Adipocyte (in vitro differentiated cells): ENCODE results near the gene HS3ST5.

Experiments
- DNase-seq: peaks from one replicate; pipeline ENCODE4 v3.0.0-alpha.2; 2015; ENCODE audit warnings: low read depth
- H3K27me3 ChIP-seq: replicated peaks from 2 replicates; pipeline ENCODE4 v1.7.0; 2013; ENCODE audit warnings: mild to moderate bottlenecking, low read length, moderate library complexity; ENCODE audit not compliant: control insufficient read depth, insufficient read depth
- H3K36me3 ChIP-seq: 2 replicates; pipeline ENCODE4 v1.7.0; 2013; ENCODE audit warnings: low read length, mild to moderate bottlenecking, moderate library complexity; ENCODE audit not compliant: control insufficient read depth, insufficient read depth, severe bottlenecking
- H3K4me1 ChIP-seq: 2 replicates; pipeline ENCODE4 v1.7.0; 2013; ENCODE audit warnings: mild to moderate bottlenecking, low read length, moderate library complexity; ENCODE audit not compliant: control insufficient read depth, insufficient read depth
- H3K4me3 ChIP-seq: 2 replicates; pipeline ENCODE4 v1.7.0; 2013; ENCODE audit warnings: mild to moderate bottlenecking, low read length, moderate library complexity
- H3K9ac ChIP-seq: 2 replicates; pipeline ENCODE4 v1.7.0; 2013; ENCODE audit warnings: mild to moderate bottlenecking, low read length, moderate library complexity
- H3K9me3 ChIP-seq: 2 replicates; pipeline ENCODE4 v1.7.0; 2013; ENCODE audit warnings: mild to moderate bottlenecking, low read length, moderate library complexity; ENCODE audit not compliant: control insufficient read depth

HS3ST5 gene

DNA sequence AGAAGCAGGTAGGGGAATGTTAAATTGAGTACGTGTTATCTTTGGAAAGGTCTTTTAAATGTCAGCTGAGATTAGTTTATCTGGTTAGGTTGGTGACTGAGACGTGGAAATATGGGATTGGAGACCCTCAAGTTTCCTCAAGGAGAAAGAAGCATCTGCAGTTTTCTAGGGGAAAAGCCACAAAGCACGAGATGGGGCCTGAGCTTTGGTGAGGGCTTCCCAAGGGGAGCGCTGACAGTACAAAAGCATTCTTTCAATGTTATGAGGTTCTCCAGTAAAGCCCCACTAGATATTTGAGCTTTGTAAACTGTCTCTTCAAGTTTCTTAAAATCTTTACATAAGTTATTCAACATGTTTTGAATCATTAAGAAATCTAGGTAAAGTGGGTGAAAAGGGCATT lies 19.6 kb upstream of the HS3ST5 start:
- Histone ChIP-seq H3K27me3 (no peaks in the 10 kb centered on the region), H3K4me3 (no peak overlapping the region), H3K9ac (no peak overlapping the region), H3K36me3 (no peaks in the 10 kb centered on the region), H3K4me1 (no peaks in the 10 kb centered on the region), H3K9me3 (no peaks in the 10 kb centered on the region)
- no peak for DNase-seq

DNA sequence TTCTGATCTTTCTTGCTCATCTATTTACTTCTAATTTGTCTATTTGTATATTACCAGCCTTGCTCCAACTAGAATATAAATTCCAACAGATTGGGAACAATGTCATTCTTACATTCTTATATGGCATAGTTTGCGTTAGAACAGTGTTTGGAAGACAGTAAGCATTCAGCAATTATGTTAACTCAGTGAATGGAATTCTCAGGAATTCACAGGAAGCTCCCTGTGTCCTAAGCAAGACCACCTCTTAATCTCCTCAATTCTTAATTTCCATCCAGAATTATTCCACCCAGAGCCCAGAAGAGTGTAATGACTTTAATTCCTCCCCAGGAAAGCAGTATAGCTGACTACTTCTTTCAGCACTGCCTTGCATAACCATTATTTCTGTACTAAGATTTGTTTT lies 18.2 kb upstream of the HS3ST5 start:
- Histone ChIP-seq H3K27me3 (no peaks in the 10 kb centered on the region), H3K9me3 (no peaks in the 10 kb centered on the region), H3K9ac (no peak overlapping the region), H3K4me3 (no peak overlapping the region), H3K4me1 (no peaks in the 10 kb centered on the region), H3K36me3 (no peaks in the 10 kb centered on the region)
- DNase-seq: no peak

DNA sequence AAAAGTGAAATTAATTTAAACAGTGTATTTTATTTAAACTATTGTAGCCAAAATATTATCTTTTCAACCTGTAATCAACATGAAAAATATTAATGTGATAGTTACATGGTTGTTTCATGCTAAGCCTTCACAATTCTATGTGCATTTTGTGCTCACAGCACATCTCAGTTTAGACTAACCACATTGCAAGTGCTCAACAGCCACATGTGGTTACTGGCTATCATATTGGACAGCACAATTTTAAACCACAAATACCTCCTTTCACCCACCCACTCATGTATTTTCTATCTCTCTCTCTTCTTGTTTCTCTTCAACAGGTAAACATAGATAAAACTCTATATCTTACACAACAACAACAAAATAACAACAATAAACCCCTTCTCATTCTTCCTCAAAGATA lies 12.5 kb upstream of the HS3ST5 start:
- Histone ChIP-seq H3K4me1 (no peaks in the 10 kb centered on the region), H3K36me3 (no peaks in the 10 kb centered on the region), H3K27me3 (no peaks in the 10 kb centered on the region), H3K9ac (no peak overlapping the region), H3K4me3 (no peak overlapping the region), H3K9me3 (no peaks in the 10 kb centered on the region)
- no peak for DNase-seq

DNA sequence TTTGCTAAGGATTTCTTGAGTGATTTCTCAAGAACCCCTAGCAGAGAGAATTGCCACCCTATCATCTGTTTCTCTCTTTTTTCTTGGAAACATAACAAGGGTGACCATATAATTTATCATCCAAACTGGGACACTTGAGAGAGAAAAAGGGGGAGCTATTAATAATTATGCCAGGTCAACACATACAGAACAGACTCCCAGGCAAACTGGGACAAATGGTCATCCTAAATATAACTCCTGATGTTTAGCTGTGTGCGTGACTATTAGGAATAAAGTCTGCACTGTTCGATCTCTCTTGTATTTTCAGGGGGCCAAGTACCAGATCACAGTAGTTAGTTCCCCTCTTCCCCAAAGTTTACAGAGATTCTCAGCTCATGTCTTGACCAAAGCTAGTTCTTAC lies 11.7 kb upstream of the HS3ST5 start:
- no peak overlapping the region for H3K4me3 ChIP-seq
- no peaks in the 10 kb centered on the region for H3K27me3 ChIP-seq
- no peaks in the 10 kb centered on the region for H3K9me3 ChIP-seq
- no peak for DNase-seq
- H3K36me3 ChIP-seq: no peaks in the 10 kb centered on the region
- H3K4me1 ChIP-seq: no peaks in the 10 kb centered on the region
- no peak overlapping the region for H3K9ac ChIP-seq

DNA sequence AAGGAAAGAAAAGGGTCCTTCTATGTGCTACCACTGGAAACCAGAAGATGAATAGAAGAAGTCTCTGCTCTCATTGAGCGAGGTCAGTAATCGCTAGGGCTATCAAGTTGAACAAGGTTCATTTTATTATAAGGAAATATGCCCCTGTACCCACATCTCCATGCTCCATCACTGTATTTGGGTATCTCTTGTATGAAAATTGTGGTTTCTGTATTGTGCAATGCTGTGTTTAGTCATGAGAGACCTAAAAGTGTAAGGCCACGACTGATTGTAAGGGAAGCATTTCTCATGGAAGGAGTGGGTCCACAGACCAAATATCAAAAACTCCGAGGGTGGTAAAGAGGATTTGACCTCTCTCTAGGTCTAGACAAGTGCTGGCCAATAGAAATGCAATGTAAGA lies 3.6 kb upstream of the HS3ST5 start:
- peak; percentile 36 for DNase-seq
- Histone ChIP-seq H3K9ac (no peak overlapping the region), H3K27me3 (peaks cover 12% of the 10 kb centered on the region), H3K9me3 (no peaks in the 10 kb centered on the region), H3K36me3 (no peaks in the 10 kb centered on the region), H3K4me1 (peaks cover 8% of the 10 kb centered on the region), H3K4me3 (no peak overlapping the region)

DNA sequence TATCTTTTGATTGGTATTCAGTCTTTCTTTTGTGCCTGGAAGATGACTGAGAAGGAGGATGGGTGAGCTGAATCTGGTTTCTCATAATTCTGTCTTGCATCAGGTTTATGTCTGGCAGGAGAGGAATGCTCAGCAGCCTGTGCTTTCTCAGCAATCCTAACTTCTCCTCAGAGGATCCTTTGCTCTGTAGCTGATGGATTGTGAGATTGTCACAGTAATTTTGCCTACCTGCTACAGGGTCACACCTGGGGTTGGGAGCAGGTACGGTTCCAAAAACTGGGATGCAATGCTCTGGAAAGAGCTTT lies 2.1 kb upstream of the HS3ST5 start:
- H3K27me3 ChIP-seq: peaks cover 12% of the 10 kb centered on the region
- H3K4me3 ChIP-seq: no peak overlapping the region
- no peak overlapping the region for H3K9ac ChIP-seq
- peaks cover 8% of the 10 kb centered on the region for H3K4me1 ChIP-seq
- no peaks in the 10 kb centered on the region for H3K9me3 ChIP-seq
- H3K36me3 ChIP-seq: no peaks in the 10 kb centered on the region
- no peak for DNase-seq

DNA sequence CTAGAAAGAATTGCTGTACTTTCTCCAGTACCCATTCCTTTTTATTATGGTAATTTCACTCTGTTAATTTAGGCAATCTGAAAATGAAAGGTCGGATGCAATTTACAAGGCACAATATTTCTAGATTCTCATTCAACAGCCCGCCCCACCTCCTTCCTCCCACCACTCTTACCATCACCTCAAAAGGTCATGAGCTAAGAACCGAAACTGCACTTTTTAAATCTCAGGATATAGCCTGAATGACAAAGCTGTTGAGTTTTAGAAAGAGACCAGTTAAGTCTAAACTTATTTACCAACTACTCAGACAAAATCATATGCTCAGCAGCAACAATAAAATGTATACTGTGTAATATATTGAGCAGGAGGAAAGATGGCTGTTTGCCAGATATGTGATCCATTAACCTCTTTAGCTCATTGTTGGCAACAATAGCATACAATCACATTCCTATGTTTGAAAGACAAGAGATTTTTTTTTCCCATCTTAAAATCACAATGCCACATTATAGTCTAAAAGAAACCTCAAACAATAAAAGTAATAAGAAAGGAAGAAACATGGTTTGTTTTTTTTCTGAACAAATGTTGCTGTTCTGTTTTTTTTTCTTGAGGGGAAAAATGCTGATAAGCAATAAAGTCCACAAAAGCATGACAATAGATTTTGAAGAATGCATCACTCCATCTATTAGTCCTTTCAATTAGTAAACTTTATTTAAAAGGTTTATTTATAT lies 1.6 kb upstream of the HS3ST5 start:
- Histone ChIP-seq H3K9ac (no peak overlapping the region), H3K4me3 (no peak overlapping the region), H3K36me3 (no peaks in the 10 kb centered on the region), H3K4me1 (peaks cover 8% of the 10 kb centered on the region), H3K27me3 (peaks cover 12% of the 10 kb centered on the region), H3K9me3 (no peaks in the 10 kb centered on the region)
- no peak for DNase-seq

DNA sequence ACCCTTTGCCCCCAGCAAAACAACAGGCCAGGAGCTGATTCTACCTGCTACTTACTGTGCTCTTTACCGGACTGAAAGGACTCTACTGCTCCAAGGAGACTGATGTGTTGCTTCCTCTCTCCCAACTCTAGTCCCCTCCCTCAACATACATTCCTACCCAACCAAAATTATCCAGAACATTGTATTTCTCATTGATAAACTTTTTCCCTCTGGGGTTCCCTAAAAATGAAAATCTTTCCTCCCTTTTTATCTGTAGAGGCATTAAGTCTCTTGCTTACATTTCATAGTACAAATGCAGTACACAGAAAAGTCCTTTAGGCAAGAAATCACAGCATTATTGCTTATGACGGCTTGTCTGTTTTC lies 940 bp upstream of the HS3ST5 start:
- no peaks in the 10 kb centered on the region for H3K36me3 ChIP-seq
- peaks cover 8% of the 10 kb centered on the region for H3K4me1 ChIP-seq
- no peak for DNase-seq
- peaks cover 12% of the 10 kb centered on the region for H3K27me3 ChIP-seq
- peak overlapping the region; percentile 80 for H3K4me3 ChIP-seq
- H3K9me3 ChIP-seq: no peaks in the 10 kb centered on the region
- H3K9ac ChIP-seq: no peak overlapping the region

DNA sequence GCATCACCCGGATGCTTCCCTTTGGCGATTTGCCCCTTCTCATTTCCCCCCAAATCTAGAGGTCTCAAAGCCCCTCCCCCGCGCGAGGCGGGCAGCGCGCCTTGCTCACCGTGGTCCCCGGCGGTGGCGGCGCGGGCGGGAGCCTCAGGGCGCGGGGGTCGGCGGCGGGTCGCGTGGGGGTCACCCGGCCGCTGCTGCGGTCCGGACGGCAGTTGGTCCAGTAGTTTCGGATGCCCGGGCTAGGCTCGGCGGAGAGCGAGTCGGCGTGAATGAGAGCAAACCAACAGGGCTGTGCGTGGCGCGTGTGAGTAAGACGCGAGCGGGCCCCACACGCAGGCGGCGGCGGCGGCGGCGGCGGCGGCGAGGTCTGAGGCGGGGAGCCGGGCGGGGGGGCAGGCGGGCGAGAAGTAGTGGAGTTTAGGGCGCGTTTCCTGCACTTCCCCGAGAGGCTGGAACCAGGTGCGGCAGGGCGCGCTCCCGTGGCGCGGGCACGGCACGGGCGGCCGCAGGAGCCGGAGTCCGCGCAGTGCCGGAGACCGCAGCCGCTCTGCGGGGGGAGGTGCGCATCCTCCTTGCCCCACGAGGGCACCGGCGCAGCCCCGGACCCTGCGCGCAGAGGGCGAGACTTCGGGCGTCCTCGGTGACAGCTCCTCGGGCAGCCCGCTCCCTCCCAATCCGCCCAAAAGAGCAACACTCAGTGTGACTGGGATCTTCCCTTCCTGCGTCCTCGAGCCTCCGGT lies 567 bp downstream of the HS3ST5 start:
- peak; percentile 75 for DNase-seq
- Histone ChIP-seq H3K4me1 (peaks cover 8% of the 10 kb centered on the region), H3K36me3 (no peaks in the 10 kb centered on the region), H3K4me3 (peak overlapping the region; percentile 80), H3K9ac (no peak overlapping the region), H3K9me3 (no peaks in the 10 kb centered on the region), H3K27me3 (peaks cover 12% of the 10 kb centered on the region)

DNA sequence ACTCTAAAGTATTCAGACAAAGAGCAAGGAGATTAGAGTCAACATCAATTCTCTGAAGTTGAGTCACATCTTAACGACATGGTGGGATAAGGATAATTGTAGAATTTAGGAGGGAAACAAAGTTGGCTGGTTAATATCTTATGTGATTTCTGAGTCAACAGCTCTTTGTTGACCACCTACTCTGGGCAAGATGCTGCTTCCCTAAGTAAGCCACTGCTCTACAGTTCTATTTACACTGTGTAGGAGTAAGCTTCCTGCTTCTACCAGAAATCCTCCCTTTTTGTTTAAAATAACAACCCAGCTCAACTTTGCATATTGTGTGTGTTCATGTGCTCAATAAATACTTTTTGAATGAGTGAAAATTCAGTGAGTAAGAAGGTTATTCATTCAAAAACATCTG lies 3.1 kb downstream of the HS3ST5 start:
- peaks cover 12% of the 10 kb centered on the region for H3K27me3 ChIP-seq
- no peak overlapping the region for H3K4me3 ChIP-seq
- H3K9me3 ChIP-seq: no peaks in the 10 kb centered on the region
- H3K4me1 ChIP-seq: peaks cover 8% of the 10 kb centered on the region
- no peaks in the 10 kb centered on the region for H3K36me3 ChIP-seq
- peak; percentile 20 for DNase-seq
- no peak overlapping the region for H3K9ac ChIP-seq

DNA sequence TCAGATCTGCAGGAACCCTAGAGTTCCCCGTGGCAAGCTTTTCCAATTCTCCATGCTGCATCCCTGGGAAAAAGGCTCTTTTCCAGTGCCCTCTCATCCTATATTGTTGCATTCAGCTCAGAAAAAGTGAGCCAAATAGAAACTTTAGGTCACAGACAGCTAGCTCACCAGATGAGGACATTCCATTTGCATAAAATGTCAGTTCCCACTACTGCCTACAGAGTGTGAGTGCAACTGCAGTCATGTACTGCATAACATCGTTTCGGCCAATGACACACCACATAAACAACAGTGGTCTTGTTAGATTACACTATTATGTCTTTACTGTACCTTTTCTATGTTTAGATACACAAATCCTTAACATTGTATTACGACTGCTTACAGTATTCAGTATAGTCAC lies 8.6 kb downstream of the HS3ST5 start:
- DNase-seq: no peak
- Histone ChIP-seq H3K4me3 (no peak overlapping the region), H3K9me3 (no peaks in the 10 kb centered on the region), H3K36me3 (no peaks in the 10 kb centered on the region), H3K27me3 (no peaks in the 10 kb centered on the region), H3K9ac (no peak overlapping the region), H3K4me1 (no peaks in the 10 kb centered on the region)

DNA sequence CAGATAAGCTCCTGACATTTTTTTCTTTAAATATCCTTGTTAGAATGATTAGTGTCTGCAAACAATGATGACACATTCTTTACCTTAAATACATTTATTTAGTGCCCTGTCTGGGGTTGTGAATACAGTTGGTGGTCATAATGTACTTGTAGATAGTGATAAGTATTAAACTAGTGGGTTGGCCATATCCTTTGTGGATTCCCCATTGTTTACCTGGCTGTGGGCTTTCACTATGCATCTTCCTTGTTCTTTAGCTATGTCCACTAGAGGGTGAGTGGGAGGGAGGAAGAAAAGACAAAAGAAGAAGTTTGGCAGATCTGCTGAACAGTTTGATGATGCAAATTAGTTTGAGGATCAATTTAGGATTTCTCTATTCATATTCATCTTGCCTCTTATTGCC lies 15.7 kb downstream of the HS3ST5 start:
- no peak for DNase-seq
- no peak overlapping the region for H3K4me3 ChIP-seq
- H3K9me3 ChIP-seq: no peaks in the 10 kb centered on the region
- H3K36me3 ChIP-seq: no peaks in the 10 kb centered on the region
- no peak overlapping the region for H3K9ac ChIP-seq
- H3K4me1 ChIP-seq: no peaks in the 10 kb centered on the region
- no peaks in the 10 kb centered on the region for H3K27me3 ChIP-seq
